Liver (tissue), 9 donors: ENCODE measurements around the gene SLX9. TPM values are rescaled to one million over a fixed set of nuclear protein-coding genes. Genes with fewer than 3 reads are reported as not detected.

Experiments
- DNase-seq: peaks from one replicate; pipeline ENCODE4 v3.0.0-alpha.2; 2017; ENCODE audit warnings: low spot score
- H3K27ac ChIP-seq, 2 donors: one replicate each; pipeline ENCODE4 v1.7.0; 2013; ENCODE audit warnings: inconsistent platforms in 2 of 2, low read length in 2 of 2, control low read depth in 1 of 2, low read depth in 1 of 2, mild to moderate bottlenecking in 1 of 2
- H3K27me3 ChIP-seq, 4 donors: one replicate each; pipeline versions ENCODE4 v1.6.1 to v1.7.0; 2013; ENCODE audit warnings: low read length in 3 of 4, inconsistent platforms in 1 of 4, mild to moderate bottlenecking in 1 of 4, moderate library complexity in 1 of 4; ENCODE audit not compliant: control insufficient read depth in 4 of 4, insufficient read depth in 4 of 4
- H3K36me3 ChIP-seq, 4 donors: one replicate each; pipeline versions ENCODE4 v1.6.1 to v1.7.0; 2013; ENCODE audit warnings: low read length in 3 of 4, mild to moderate bottlenecking in 3 of 4, low read depth in 1 of 4, moderate library complexity in 1 of 4; ENCODE audit not compliant: control insufficient read depth in 4 of 4, insufficient read depth in 3 of 4
- H3K4me1 ChIP-seq, 4 donors: one replicate each; pipeline versions ENCODE4 v1.6.1 to v1.7.0; 2013; ENCODE audit warnings: low read length in 3 of 4, mild to moderate bottlenecking in 3 of 4, moderate library complexity in 1 of 4; ENCODE audit not compliant: control insufficient read depth in 4 of 4, insufficient read depth in 4 of 4
- H3K4me3 ChIP-seq, 3 donors: one replicate each; pipeline versions ENCODE4 v1.6.1 to v1.7.0; 2013; ENCODE audit warnings: low read length in 3 of 3, control low read depth in 1 of 3, low read depth in 1 of 3, mild to moderate bottlenecking in 1 of 3
- H3K9ac ChIP-seq, 2 donors: one replicate each; pipeline ENCODE4 v1.7.0; 2013; ENCODE audit warnings: low read length in 2 of 2, mild to moderate bottlenecking in 2 of 2, moderate library complexity in 2 of 2, control low read depth in 1 of 2, low read depth in 1 of 2
- H3K9me3 ChIP-seq, 4 donors: one replicate each; pipeline versions ENCODE4 v1.6.1 to v1.7.0; 2013; ENCODE audit warnings: low read length in 3 of 4; ENCODE audit not compliant: control insufficient read depth in 4 of 4
- EGR1 ChIP-seq, 2 donors: IDR thresholded peaks; 2 replicates each; pipeline ENCODE4 v1.6.1; 2016 to 2018; ENCODE audit warnings: antibody characterized with exemption in 2 of 2, low read depth in 2 of 2
- FOXA2 ChIP-seq: IDR thresholded peaks from 2 replicates; pipeline ENCODE4 v1.6.1; 2016; ENCODE audit warnings: antibody characterized with exemption
- GABPA ChIP-seq, 2 donors: IDR thresholded peaks in 1 of 2; conservative IDR thresholded peaks in 1 of 2; 2 replicates each; pipeline ENCODE4 v1.6.1; 2016; ENCODE audit warnings: antibody characterized with exemption in 2 of 2, mild to moderate bottlenecking in 1 of 2, moderate library complexity in 1 of 2
- HNF4G ChIP-seq: IDR thresholded peaks from 2 replicates; pipeline ENCODE4 v1.6.1; 2016; ENCODE audit warnings: antibody characterized with exemption
- NR2F2 ChIP-seq: IDR thresholded peaks from 2 replicates; pipeline ENCODE4 v1.6.1; 2016; ENCODE audit warnings: antibody characterized with exemption
- RXRA ChIP-seq, 2 donors: IDR thresholded peaks; 2 replicates each; pipeline ENCODE4 v1.6.1; 2017 to 2018; ENCODE audit warnings: antibody characterized with exemption in 2 of 2, mild to moderate bottlenecking in 1 of 2
- SP1 ChIP-seq: IDR thresholded peaks from 2 replicates; pipeline ENCODE4 v1.6.1; 2018; ENCODE audit warnings: antibody characterized with exemption, mild to moderate bottlenecking
- whole genome bisulfite sequencing: extraction: QIAGEN DNeasy Blood & Tissue Kit; methylation state at CpG from one replicate; pipeline ENCODE4 v1.1.7; 2013; 5-methylcytosine and 5-hydroxymethylcytosine counted together
- polyA plus RNA-seq, 2 donors: library from polyadenylated mRNA; stranded (reverse) in 1 of 2; unstranded in 1 of 2; fragments of 200-250 nt in 1 of 2; fragments of >200 nt in 1 of 2; fragmentation: Nextera tagmentation in 1 of 2; extraction: Ambion mirVana in 1 of 2; gene quantifications; one replicate each; pipeline versions ENCODE4 v1.2.1 to v1.2.3, GENCODE V29; 2013 to 2015
- total RNA-seq, 2 donors: library from RNA; depleted of rRNA; stranded (reverse); fragments of >200 nt; gene quantifications; one replicate each; pipeline ENCODE4 v1.2.3, GENCODE V29; 2014
- TF ChIP-seq, protein P1 (sequence below): IDR thresholded peaks from 2 replicates; pipeline ENCODE4 v1.6.1; 2016; ENCODE audit warnings: antibody characterized with exemption, mild to moderate bottlenecking
- TF ChIP-seq, protein P2 (sequence below): IDR thresholded peaks from 2 replicates; pipeline ENCODE4 v1.6.1; 2016; ENCODE audit warnings: antibody characterized with exemption
- TF ChIP-seq, protein P3 (sequence below): IDR thresholded peaks from 2 replicates; pipeline ENCODE4 v1.6.1; 2016; ENCODE audit warnings: antibody characterized with exemption
- donor health status: healthy.
- donor health status: healthy.
- donor health status: healthy.
- donor health status: healthy.
- donor health status: healthy.

Gene SLX9
- total and polyA plus RNA-seq, 4 donors, result 7.5 to 20.3 (median 12.2) TPM

DNA sequence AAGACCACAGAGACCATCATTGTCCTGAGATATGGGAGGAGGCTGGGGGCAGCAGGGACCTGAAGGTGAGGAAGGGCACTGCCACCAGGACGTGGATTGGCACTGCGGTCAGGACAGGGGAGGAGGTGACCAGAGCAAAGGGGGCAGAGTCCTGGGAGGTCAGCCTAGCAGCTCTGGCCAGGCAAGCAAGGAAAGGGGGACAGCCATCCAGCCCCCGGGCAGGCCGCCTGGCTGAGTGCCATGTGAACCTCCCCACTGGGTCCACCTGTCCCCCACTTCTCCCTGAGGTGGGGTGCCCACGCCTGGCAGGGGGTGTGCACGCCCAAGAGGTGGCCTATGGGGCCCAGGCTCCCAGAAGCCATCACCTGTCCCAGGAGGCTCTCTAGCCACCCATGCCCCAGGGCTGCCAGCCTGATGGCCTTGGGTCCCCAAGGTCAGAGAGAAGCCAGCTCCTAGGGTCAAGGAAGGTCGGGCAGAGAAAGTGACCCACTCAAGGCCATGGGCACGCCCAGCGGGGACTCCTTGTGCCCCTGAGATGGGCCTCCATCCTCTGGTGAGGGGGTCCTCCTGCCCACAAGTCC, 48.8 kb upstream of the SLX9 start:
- H3K4me3 ChIP-seq, result no peak overlapping the region
- no peak overlapping the region for H3K27ac ChIP-seq
- DNase-seq, result no peak
- H3K36me3 ChIP-seq, result no peaks in the 10 kb centered on the region
- no peak for TF ChIP-seq EGR1 (IDR thresholded peaks at IDR 0.05; ENCODE audit: low read depth in 2 of 2)
- TF ChIP-seq, protein P1, sequence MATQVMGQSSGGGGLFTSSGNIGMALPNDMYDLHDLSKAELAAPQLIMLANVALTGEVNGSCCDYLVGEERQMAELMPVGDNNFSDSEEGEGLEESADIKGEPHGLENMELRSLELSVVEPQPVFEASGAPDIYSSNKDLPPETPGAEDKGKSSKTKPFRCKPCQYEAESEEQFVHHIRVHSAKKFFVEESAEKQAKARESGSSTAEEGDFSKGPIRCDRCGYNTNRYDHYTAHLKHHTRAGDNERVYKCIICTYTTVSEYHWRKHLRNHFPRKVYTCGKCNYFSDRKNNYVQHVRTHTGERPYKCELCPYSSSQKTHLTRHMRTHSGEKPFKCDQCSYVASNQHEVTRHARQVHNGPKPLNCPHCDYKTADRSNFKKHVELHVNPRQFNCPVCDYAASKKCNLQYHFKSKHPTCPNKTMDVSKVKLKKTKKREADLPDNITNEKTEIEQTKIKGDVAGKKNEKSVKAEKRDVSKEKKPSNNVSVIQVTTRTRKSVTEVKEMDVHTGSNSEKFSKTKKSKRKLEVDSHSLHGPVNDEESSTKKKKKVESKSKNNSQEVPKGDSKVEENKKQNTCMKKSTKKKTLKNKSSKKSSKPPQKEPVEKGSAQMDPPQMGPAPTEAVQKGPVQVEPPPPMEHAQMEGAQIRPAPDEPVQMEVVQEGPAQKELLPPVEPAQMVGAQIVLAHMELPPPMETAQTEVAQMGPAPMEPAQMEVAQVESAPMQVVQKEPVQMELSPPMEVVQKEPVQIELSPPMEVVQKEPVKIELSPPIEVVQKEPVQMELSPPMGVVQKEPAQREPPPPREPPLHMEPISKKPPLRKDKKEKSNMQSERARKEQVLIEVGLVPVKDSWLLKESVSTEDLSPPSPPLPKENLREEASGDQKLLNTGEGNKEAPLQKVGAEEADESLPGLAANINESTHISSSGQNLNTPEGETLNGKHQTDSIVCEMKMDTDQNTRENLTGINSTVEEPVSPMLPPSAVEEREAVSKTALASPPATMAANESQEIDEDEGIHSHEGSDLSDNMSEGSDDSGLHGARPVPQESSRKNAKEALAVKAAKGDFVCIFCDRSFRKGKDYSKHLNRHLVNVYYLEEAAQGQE, result no peak
- TF ChIP-seq, protein P2, sequence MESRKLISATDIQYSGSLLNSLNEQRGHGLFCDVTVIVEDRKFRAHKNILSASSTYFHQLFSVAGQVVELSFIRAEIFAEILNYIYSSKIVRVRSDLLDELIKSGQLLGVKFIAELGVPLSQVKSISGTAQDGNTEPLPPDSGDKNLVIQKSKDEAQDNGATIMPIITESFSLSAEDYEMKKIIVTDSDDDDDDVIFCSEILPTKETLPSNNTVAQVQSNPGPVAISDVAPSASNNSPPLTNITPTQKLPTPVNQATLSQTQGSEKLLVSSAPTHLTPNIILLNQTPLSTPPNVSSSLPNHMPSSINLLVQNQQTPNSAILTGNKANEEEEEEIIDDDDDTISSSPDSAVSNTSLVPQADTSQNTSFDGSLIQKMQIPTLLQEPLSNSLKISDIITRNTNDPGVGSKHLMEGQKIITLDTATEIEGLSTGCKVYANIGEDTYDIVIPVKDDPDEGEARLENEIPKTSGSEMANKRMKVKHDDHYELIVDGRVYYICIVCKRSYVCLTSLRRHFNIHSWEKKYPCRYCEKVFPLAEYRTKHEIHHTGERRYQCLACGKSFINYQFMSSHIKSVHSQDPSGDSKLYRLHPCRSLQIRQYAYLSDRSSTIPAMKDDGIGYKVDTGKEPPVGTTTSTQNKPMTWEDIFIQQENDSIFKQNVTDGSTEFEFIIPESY, result no peak
- WGBS, result 76% methylated on average over 9 of the region's 9 CpGs
- no peak overlapping the region for H3K9ac ChIP-seq
- H3K4me1 ChIP-seq, result peaks cover 21 to 57% (median 38%) of the 10 kb centered on the region in 4 donors
- H3K27me3 ChIP-seq, result no peaks in the 10 kb centered on the region
- H3K9me3 ChIP-seq, result no peaks in the 10 kb centered on the region

DNA sequence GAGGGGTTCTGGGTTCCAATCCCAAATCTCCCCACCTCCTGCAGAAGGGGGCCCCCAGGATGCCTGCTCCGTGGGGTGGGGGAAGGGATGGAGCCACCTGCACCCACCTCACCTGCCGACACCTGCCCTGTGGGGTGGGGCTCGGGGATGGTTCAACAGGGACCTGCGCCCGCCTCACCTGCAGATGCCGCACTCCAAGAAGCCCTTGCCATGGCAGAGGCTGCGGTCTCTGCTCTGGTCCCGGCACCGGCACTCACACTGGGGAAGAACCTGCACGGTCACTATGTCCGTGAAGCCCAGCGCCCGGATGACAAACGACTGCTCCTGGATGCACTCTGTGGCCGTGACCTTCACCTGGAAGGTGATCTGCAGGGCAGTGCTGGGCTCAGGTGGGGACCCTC, 48.2 kb upstream of the SLX9 start:
- H3K27me3 ChIP-seq, result no peaks in the 10 kb centered on the region
- H3K27ac ChIP-seq, result no peak overlapping the region
- DNase-seq, result no peak
- TF ChIP-seq, protein P3, sequence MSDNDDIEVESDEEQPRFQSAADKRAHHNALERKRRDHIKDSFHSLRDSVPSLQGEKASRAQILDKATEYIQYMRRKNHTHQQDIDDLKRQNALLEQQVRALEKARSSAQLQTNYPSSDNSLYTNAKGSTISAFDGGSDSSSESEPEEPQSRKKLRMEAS, result no peak
- TF ChIP-seq NR2F2 (no peak), RXRA (IDR thresholded peaks at IDR 0.05) (no peak), FOXA2 (no peak), EGR1 (IDR thresholded peaks at IDR 0.05; ENCODE audit: low read depth in 2 of 2) (no peak)
- TF ChIP-seq, protein P2, result no peak
- no peaks in the 10 kb centered on the region for H3K36me3 ChIP-seq
- no peak overlapping the region for H3K4me3 ChIP-seq
- H3K4me1 ChIP-seq, result peaks cover 15 to 51% (median 33%) of the 10 kb centered on the region in 4 donors
- no peaks in the 10 kb centered on the region for H3K9me3 ChIP-seq
- no peak overlapping the region for H3K9ac ChIP-seq
- WGBS, result 90% methylated on average over 15 of the region's 15 CpGs

DNA sequence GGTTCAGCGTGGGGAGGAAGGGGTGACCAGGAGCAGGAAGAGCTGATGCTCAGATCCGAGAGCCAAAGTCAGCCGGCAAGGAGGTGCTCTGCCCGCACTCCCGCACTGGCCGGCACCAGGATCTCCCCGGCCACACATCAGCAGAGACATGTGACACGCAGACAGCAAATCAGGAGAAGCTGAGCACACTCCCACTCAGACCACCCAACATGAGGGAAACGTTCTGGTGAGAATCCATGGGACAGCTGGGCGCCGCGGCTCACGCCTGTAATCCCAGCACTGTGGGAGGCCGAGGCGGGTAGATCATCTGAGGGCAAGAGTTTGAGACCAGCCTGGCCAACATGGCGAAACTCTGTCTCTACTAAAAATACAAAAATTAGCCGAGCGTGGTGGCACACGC, 47.7 kb upstream of the SLX9 start:
- H3K4me1 ChIP-seq, result peaks cover 12 to 46% (median 29%) of the 10 kb centered on the region in 4 donors
- no peak overlapping the region for H3K9ac ChIP-seq
- H3K36me3 ChIP-seq, result no peaks in the 10 kb centered on the region
- TF ChIP-seq HNF4G (no peak), EGR1 (IDR thresholded peaks at IDR 0.05; ENCODE audit: low read depth in 2 of 2) (no peak), NR2F2 (no peak), GABPA (IDR thresholded peaks at IDR 0.05 in 1 of 2, conservative IDR thresholded peaks at IDR 0.05 in 1 of 2) (no peak), SP1 (no peak)
- TF ChIP-seq, protein P1, result no peak
- H3K9me3 ChIP-seq, result no peaks in the 10 kb centered on the region
- 85% methylated on average over 19 of the region's 19 CpGs for WGBS
- H3K4me3 ChIP-seq, result no peak overlapping the region
- no peaks in the 10 kb centered on the region for H3K27me3 ChIP-seq
- H3K27ac ChIP-seq, result no peak overlapping the region
- DNase-seq, result no peak
